Fibroblast of peridontal ligament (primary cell): Measurements from ENCODE around the gene BCL2.

Source experiments
- DNase-seq: peaks from one replicate; pipeline ENCODE4 v3.0.0-alpha.2; 2010; ENCODE audit errors: extremely low read depth

BCL2 gene

GRCh38 chr18:63326011-63326410, 6.4 kb upstream of the BCL2 start:
- no peak for DNase-seq

GRCh38 chr18:63325086-63325686, 5.6 kb upstream of the BCL2 start:
- DNase-seq: no peak

GRCh38 chr18:63322908-63323634, 3.5 kb upstream of the BCL2 start:
- peak; percentile 89 for DNase-seq

GRCh38 chr18:63322206-63322605, 2.6 kb upstream of the BCL2 start:
- DNase-seq: peak; percentile 8

GRCh38 chr18:63321291-63321690, 1.7 kb upstream of the BCL2 start:
- DNase-seq: no peak

- no peak for DNase-seq
Measured at GRCh38 chr18:63320975-63321265, 1.4 kb upstream of the BCL2 start.

GRCh38 chr18:63320123-63320974, 780 bp upstream of the BCL2 start:
- peak; percentile 82 for DNase-seq

- peak; percentile 46 for DNase-seq
Measured at GRCh38 chr18:63318889-63319382, 633 bp downstream of the BCL2 start.

GRCh38 chr18:63317982-63318888, 1.3 kb downstream of the BCL2 start:
- peak; percentile 11 for DNase-seq

- DNase-seq: no peak
Measured at GRCh38 chr18:63317556-63317946, 2.0 kb downstream of the BCL2 start.

- no peak for DNase-seq
Measured at GRCh38 chr18:63316612-63317555, 2.7 kb downstream of the BCL2 start.

- no peak for DNase-seq
Measured at GRCh38 chr18:63315876-63316275, 3.7 kb downstream of the BCL2 start.

GRCh38 chr18:63315131-63315662, 4.4 kb downstream of the BCL2 start:
- DNase-seq: no peak

GRCh38 chr18:63314062-63314790, 5.3 kb downstream of the BCL2 start:
- DNase-seq: peak; percentile 57

- no peak for DNase-seq
Measured at GRCh38 chr18:63313396-63313917, 6.1 kb downstream of the BCL2 start.

- DNase-seq: no peak
Measured at GRCh38 chr18:63312737-63313395, 6.7 kb downstream of the BCL2 start.

- DNase-seq: no peak
Measured at GRCh38 chr18:63312019-63312409, 7.6 kb downstream of the BCL2 start.

GRCh38 chr18:63311118-63312018, 8.2 kb downstream of the BCL2 start:
- no peak for DNase-seq
